Measurements from ENCODE around the gene FKRP.
A peak's percentile ranks its signal among the peaks of the same experiment; 100 is the strongest.

Gene FKRP

DNA sequence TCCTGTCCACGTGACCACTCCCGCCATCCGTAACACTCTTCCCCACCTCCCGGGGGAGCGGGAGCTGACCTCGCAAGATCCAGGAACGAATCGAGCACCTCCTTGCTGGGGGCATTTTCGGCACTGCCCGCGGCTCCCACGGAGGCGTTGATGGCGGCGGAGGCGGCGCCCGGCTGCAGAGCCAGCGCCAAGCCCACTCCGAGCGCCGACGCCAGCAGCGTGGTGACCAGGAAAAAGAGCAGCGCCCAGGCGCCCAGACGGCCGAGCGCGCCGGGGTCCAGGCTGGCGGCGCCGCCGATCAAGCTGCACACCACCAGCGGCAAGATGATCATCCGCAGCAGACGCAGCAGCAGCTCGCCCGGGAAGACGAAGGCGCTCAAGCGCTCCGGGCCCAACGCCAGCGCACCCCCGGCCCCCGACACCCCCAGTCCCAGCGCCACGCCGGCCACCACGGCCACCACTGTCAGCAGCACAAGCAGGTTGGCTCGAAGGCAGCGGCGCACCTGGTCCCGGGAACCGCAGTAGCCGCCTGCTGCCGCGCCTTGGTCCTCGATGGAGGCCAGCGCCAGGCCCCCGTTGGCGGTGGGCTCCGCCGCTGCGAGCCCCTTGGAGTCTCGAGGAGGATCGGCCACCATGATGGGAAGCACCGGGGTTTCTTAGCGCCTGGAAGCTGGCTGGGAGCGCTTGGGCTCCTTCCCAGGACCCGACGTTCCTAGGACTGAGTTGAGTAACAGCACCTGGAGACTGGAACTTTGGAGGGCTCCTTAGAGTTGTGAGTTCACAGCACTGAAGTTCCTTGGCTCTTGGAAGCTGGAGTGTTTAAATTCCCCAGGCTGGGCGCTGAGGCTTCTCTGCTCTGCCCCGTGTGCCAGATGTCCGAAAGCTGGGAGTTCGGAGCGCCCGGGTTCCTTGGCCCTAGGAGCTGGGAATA is 41.7 kb downstream of the FKRP start:
- H3K4me3 ChIP-seq: peak overlapping the region; percentile 91
- TF ChIP-seq, protein P1, sequence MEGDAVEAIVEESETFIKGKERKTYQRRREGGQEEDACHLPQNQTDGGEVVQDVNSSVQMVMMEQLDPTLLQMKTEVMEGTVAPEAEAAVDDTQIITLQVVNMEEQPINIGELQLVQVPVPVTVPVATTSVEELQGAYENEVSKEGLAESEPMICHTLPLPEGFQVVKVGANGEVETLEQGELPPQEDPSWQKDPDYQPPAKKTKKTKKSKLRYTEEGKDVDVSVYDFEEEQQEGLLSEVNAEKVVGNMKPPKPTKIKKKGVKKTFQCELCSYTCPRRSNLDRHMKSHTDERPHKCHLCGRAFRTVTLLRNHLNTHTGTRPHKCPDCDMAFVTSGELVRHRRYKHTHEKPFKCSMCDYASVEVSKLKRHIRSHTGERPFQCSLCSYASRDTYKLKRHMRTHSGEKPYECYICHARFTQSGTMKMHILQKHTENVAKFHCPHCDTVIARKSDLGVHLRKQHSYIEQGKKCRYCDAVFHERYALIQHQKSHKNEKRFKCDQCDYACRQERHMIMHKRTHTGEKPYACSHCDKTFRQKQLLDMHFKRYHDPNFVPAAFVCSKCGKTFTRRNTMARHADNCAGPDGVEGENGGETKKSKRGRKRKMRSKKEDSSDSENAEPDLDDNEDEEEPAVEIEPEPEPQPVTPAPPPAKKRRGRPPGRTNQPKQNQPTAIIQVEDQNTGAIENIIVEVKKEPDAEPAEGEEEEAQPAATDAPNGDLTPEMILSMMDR (IDR thresholded peaks at IDR 0.05): no peak
- peak overlapping the region; percentile 94 to 95 for H3K27ac ChIP-seq
- peak; percentile 87 for DNase-seq (ENCODE audit: low spot score)

DNA sequence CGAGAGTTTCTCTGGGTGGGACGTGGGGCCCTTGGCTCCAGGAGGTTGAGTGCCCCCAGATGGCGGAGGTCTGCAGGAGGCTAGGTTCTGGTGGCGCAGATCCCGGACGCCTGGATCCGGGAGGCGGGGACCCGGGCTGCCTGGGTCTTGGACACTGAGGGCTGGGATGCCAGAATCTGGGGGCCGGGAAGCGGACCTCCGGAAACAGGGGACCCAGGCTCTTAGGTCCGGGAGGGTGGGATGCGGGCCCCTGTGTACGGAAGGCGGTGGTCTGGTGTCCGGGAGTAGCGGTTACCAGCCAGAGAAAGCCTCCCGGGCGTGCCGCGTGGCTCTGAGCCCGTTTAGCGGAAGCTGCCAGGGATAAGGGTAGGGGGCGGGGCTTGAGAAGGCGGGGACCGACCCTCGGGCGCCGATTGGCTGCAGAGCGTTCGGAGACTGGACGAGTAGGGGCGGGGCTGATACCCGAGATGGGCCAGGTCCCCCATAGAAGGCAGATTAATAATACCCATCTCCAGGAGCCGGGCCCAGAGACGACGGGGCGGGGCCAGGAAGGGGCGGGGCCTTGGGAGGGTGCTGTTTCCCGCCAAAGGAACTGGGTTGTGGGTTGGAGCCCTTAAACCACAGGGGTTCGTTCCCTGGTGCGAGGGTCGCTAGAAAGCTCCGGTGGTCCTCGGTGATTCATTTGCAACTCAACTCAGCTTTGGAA is 42.6 kb downstream of the FKRP start, which contains the start of gene SLC1A5:
Gene SLC1A5, minus strand, starts transcription at position 333 of the 706 bp plus-strand sequence. CDS start 629 bp downstream, outside the sequence.
- DNase-seq (ENCODE audit: low spot score): peak; percentile 97
- TF ChIP-seq, protein P1 (IDR thresholded peaks at IDR 0.05): no peak
- peak within 1 kb of the TSS; percentile 91 for H3K4me3 ChIP-seq
- H3K27ac ChIP-seq: peak within 1 kb of the TSS; percentile 94 to 95

DNA sequence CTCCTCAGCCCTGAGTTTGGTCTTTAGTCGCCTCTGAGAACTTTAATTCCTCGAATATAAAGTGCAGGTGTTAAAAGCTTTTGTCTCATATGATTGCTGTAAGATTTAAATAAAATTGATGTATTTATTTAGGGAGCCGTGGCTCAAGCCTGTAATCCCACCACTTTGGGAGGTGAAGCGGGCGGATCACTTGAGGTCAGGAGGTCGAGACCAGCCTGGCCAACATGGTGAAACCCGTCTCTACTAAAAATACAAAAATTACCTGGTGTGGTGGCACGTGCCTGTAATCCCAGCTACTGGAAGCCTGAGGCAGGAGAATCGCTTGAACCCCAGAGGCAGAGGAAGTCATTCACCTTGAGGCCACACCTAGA is 43.1 kb downstream of the FKRP start:
- DNase-seq (ENCODE audit: low spot score): no peak
- H3K27ac ChIP-seq: peak overlapping the region in 1 of 2 donors; percentile 94
- TF ChIP-seq, protein P1 (IDR thresholded peaks at IDR 0.05): no peak
- peak overlapping the region; percentile 91 for H3K4me3 ChIP-seq

GRCh38 chr19:46789371-46789770 is 43.5 kb downstream of the FKRP start:
- Histone ChIP-seq H3K4me3 (no peak overlapping the region), H3K27ac (no peak overlapping the region)
- TF ChIP-seq, protein P1 (IDR thresholded peaks at IDR 0.05): no peak
- no peak for DNase-seq (ENCODE audit: low spot score)

DNA sequence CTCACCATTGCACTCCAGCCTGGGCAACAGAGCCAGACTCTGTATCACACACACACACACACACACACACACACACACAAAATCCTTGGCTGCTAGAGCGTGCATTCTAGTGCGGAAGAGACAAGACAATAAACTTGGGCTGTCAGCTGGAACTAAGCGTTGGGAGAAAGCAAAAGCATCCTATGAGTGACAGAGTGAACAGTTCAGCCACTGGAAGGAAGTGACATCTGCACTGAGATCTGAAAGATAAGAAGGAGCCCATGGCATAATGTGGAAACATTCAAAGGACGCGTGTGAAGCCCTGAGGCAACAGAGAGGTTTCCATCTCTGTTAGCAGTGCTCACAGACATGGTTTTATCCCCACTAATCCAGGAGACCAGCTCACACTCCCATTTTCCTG is 46.1 kb downstream of the FKRP start:
- Histone ChIP-seq H3K27ac (no peak overlapping the region), H3K4me3 (no peak overlapping the region)
- TF ChIP-seq, protein P1 (IDR thresholded peaks at IDR 0.05): no peak
- no peak for DNase-seq (ENCODE audit: low spot score)

DNA sequence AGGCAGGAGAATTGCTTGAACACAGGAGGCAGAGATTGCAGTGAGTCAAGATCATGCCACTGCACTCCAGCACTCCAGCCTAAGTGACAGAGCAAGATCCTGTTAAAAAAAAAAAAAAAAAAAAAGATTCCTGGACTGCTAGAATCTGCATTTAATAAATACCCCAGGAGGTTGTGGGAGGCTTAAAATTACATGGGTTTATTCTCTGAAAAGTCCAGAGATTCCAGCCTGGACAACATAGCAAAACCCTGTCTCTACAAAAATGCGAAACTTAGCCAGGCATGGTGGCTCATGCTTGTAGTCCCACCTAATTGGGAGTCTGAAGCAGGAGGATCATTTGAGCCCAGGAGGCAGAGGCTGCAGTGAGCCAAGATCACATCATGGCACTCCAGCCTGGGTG is 52.0 kb downstream of the FKRP start:
- DNase-seq (ENCODE audit: low spot score): no peak
- Histone ChIP-seq H3K27ac (no peak overlapping the region), H3K4me3 (no peak overlapping the region)
- TF ChIP-seq, protein P1 (IDR thresholded peaks at IDR 0.05): no peak

Measured in coronary artery (tissue), 2 donors.